ENCODE measurements around the gene ITGB4. TPM values are rescaled to one million over a fixed set of nuclear protein-coding genes. Genes with fewer than 3 reads are reported as not detected.

The ITGB4 gene
- total and polyA plus RNA-seq, 10 of the 15 experiments (the other 5 are each of a cell fraction or from before 2014, with no cell fraction given), result 0.06 to 1.6 (median 0.27) TPM; not detected in 2

- TF ChIP-seq, protein P1, sequence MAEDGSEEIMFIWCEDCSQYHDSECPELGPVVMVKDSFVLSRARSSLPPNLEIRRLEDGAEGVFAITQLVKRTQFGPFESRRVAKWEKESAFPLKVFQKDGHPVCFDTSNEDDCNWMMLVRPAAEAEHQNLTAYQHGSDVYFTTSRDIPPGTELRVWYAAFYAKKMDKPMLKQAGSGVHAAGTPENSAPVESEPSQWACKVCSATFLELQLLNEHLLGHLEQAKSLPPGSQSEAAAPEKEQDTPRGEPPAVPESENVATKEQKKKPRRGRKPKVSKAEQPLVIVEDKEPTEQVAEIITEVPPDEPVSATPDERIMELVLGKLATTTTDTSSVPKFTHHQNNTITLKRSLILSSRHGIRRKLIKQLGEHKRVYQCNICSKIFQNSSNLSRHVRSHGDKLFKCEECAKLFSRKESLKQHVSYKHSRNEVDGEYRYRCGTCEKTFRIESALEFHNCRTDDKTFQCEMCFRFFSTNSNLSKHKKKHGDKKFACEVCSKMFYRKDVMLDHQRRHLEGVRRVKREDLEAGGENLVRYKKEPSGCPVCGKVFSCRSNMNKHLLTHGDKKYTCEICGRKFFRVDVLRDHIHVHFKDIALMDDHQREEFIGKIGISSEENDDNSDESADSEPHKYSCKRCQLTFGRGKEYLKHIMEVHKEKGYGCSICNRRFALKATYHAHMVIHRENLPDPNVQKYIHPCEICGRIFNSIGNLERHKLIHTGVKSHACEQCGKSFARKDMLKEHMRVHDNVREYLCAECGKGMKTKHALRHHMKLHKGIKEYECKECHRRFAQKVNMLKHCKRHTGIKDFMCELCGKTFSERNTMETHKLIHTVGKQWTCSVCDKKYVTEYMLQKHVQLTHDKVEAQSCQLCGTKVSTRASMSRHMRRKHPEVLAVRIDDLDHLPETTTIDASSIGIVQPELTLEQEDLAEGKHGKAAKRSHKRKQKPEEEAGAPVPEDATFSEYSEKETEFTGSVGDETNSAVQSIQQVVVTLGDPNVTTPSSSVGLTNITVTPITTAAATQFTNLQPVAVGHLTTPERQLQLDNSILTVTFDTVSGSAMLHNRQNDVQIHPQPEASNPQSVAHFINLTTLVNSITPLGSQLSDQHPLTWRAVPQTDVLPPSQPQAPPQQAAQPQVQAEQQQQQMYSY (CRISPR knock-in tag; IDR thresholded peaks at IDR 0.05), result no peak
- no peak for TF ChIP-seq KAT2A (conservative IDR thresholded peaks at IDR 0.05; ENCODE audit: control insufficient read depth, low read depth, low read length)
- TF ChIP-seq CHD2 (IDR thresholded peaks at IDR 0.05; ENCODE audit: borderline replicate concordance, low read depth, low read length), result no peak
- TF ChIP-seq ZNF24 (IDR thresholded peaks at IDR 0.05), result no peak
- no peak for TF ChIP-seq DPF2 (IDR thresholded peaks at IDR 0.05)
- TF ChIP-seq, protein P2, sequence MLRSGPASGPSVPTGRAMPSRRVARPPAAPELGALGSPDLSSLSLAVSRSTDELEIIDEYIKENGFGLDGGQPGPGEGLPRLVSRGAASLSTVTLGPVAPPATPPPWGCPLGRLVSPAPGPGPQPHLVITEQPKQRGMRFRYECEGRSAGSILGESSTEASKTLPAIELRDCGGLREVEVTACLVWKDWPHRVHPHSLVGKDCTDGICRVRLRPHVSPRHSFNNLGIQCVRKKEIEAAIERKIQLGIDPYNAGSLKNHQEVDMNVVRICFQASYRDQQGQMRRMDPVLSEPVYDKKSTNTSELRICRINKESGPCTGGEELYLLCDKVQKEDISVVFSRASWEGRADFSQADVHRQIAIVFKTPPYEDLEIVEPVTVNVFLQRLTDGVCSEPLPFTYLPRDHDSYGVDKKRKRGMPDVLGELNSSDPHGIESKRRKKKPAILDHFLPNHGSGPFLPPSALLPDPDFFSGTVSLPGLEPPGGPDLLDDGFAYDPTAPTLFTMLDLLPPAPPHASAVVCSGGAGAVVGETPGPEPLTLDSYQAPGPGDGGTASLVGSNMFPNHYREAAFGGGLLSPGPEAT (IDR thresholded peaks at IDR 0.05; ENCODE audit: low read depth), result no peak
- TF ChIP-seq KDM1A (IDR thresholded peaks at IDR 0.05; ENCODE audit: borderline replicate concordance), result no peak
- peak; percentile 14 for TF ChIP-seq RELA (IDR thresholded peaks at IDR 0.05; ENCODE audit: borderline replicate concordance, partially characterized antibody)
- TF ChIP-seq, protein P3, sequence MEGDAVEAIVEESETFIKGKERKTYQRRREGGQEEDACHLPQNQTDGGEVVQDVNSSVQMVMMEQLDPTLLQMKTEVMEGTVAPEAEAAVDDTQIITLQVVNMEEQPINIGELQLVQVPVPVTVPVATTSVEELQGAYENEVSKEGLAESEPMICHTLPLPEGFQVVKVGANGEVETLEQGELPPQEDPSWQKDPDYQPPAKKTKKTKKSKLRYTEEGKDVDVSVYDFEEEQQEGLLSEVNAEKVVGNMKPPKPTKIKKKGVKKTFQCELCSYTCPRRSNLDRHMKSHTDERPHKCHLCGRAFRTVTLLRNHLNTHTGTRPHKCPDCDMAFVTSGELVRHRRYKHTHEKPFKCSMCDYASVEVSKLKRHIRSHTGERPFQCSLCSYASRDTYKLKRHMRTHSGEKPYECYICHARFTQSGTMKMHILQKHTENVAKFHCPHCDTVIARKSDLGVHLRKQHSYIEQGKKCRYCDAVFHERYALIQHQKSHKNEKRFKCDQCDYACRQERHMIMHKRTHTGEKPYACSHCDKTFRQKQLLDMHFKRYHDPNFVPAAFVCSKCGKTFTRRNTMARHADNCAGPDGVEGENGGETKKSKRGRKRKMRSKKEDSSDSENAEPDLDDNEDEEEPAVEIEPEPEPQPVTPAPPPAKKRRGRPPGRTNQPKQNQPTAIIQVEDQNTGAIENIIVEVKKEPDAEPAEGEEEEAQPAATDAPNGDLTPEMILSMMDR (IDR thresholded peaks at IDR 0.05 in 2 of 3, conservative IDR thresholded peaks at IDR 0.05 in 1 of 3; ENCODE audit: control insufficient read depth in 2 of 3, extremely low read depth in 1 of 3, insufficient read depth in 1 of 3, low read depth in 3 of 3, low read length in 3 of 3), result peak; percentile 85 to 94 (median 88)
- TF ChIP-seq, protein P4, sequence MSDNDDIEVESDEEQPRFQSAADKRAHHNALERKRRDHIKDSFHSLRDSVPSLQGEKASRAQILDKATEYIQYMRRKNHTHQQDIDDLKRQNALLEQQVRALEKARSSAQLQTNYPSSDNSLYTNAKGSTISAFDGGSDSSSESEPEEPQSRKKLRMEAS (IDR thresholded peaks at IDR 0.05; ENCODE audit: low read depth, low read length), result no peak
- TF ChIP-seq RAD21 (IDR thresholded peaks at IDR 0.05; ENCODE audit: insufficient read depth, low read depth, low read length), result peak; percentile 77
- 0 out of 2 replicates have a peak, but pooled peaks have one; percentile 39 for TF ChIP-seq NBN (IDR thresholded peaks at IDR 0.05)
- TF ChIP-seq ZNF274 (IDR thresholded peaks at IDR 0.05; ENCODE audit: insufficient read depth, insufficient read length), result no peak
- TF ChIP-seq SREBF2 (IDR thresholded peaks at IDR 0.05; ENCODE audit: low read length), result no peak
- TF ChIP-seq NKRF (conservative IDR thresholded peaks at IDR 0.05), result no peak
- TF ChIP-seq SMC3 (IDR thresholded peaks at IDR 0.05; ENCODE audit: borderline replicate concordance, low read length), result peak; percentile 71
- TF ChIP-seq CREM (IDR thresholded peaks at IDR 0.05; ENCODE audit: low read depth), result no peak
- no peak for TF ChIP-seq BRCA1 (IDR thresholded peaks at IDR 0.05; ENCODE audit: low read depth, low read length)
Observed at GRCh38 chr17:75749545-75750389, 28.5 kb downstream of the ITGB4 start (continued).
